CD14-positive monocyte (primary cell): ENCODE measurements around the gene KCNMA1. TPM values are rescaled to one million over a fixed set of nuclear protein-coding genes. Genes with fewer than 3 reads are reported as not detected.

Experiments used
- DNase-seq, 3 donors: peaks; one replicate each; pipeline ENCODE4 v3.0.0-alpha.2; 2011 to 2022
- H2AFZ ChIP-seq: 2 replicates; pipeline ENCODE4 v1.6.0; 2012; ENCODE audit warnings: mild to moderate bottlenecking, low read depth, low read length, inconsistent platforms; ENCODE audit not compliant: insufficient read depth, poor library complexity, severe bottlenecking
- H3K27ac ChIP-seq, 2 donors: 1 replicate in 1 of 2; 2 replicates in 1 of 2; pipeline ENCODE4 v1.5.1; 2012 to 2013; ENCODE audit warnings: low read length in 2 of 2, control low read depth in 1 of 2, inconsistent platforms in 1 of 2, low read depth in 1 of 2, mild to moderate bottlenecking in 1 of 2
- H3K27me3 ChIP-seq, 2 donors: one replicate each; pipeline versions ENCODE4 v1.6.0 to v1.6.1; 2011 to 2013; ENCODE audit warnings: low read length in 2 of 2; ENCODE audit not compliant: control insufficient read depth in 2 of 2, insufficient read depth in 2 of 2
- H3K36me3 ChIP-seq, 2 donors: replicated peaks in 1 of 2; 1 replicate in 1 of 2; 2 replicates in 1 of 2; pipeline versions ENCODE4 v1.5.1 to v1.6.1; 2012 to 2013; ENCODE audit warnings: low read length in 2 of 2, control low read depth in 1 of 2, inconsistent platforms in 1 of 2, mild to moderate bottlenecking in 1 of 2; ENCODE audit not compliant: insufficient read depth in 2 of 2, control insufficient read depth in 1 of 2
- H3K4me1 ChIP-seq, 2 donors: 1 replicate in 1 of 2; 2 replicates in 1 of 2; pipeline versions ENCODE4 v1.5.1 to v1.6.1; 2012 to 2013; ENCODE audit warnings: low read length in 2 of 2, control low read depth in 1 of 2, inconsistent platforms in 1 of 2, mild to moderate bottlenecking in 1 of 2, moderate library complexity in 1 of 2; ENCODE audit not compliant: insufficient read depth in 2 of 2, control insufficient read depth in 1 of 2
- H3K4me2 ChIP-seq: replicated peaks from 2 replicates; pipeline ENCODE3; 2012; ENCODE audit warnings: low read length, moderate library complexity, mild to moderate bottlenecking; ENCODE audit not compliant: poor library complexity, severe bottlenecking; ENCODE audit errors: extremely low read depth
- H3K4me3 ChIP-seq, 3 experiments: fragments of 200-600 bp in 1 of 3; sonication (generic) in 1 of 3; replicated peaks in 1 of 3; 1 replicate in 2 of 3; 2 replicates in 1 of 3; pipeline ENCODE4 v1.5.1; 2011 to 2013; ENCODE audit warnings: low read length in 3 of 3, mild to moderate bottlenecking in 3 of 3, control low read depth in 2 of 3, low read depth in 2 of 3, inconsistent platforms in 1 of 3, moderate library complexity in 1 of 3
- H3K79me2 ChIP-seq: 2 replicates; pipeline ENCODE4 v1.6.0; 2012; ENCODE audit warnings: mild to moderate bottlenecking, control low read depth, inconsistent platforms, low read length, moderate library complexity; ENCODE audit not compliant: insufficient read depth
- H3K9ac ChIP-seq: 2 replicates; pipeline ENCODE4 v1.6.0; 2017; ENCODE audit warnings: low read length, mild to moderate bottlenecking; ENCODE audit not compliant: insufficient read depth, poor library complexity, severe bottlenecking
- H3K9me3 ChIP-seq, 2 donors: replicated peaks in 1 of 2; 1 replicate in 1 of 2; 2 replicates in 1 of 2; pipeline versions ENCODE4 v1.5.1 to v1.6.1; 2012 to 2013; ENCODE audit warnings: low read length in 2 of 2, control low read depth in 1 of 2; ENCODE audit not compliant: control insufficient read depth in 1 of 2, insufficient read depth in 1 of 2
- H4K20me1 ChIP-seq: 2 replicates; pipeline ENCODE4 v1.6.0; 2012; ENCODE audit warnings: mild to moderate bottlenecking, low read length, control low read depth, moderate library complexity; ENCODE audit not compliant: insufficient read depth
- H3K27ac Mint-ChIP-seq, 7 donors: one replicate each; pipeline ENCODE4 v1.8.0; 2020; ENCODE audit warnings: mild to moderate bottlenecking in 7 of 7, mixed read lengths in 7 of 7, moderate library complexity in 6 of 7, inconsistent platforms in 2 of 7
- H3K27me3 Mint-ChIP-seq, 3 donors: one replicate each; pipeline ENCODE4 v1.8.0; 2021 to 2022; ENCODE audit warnings: low read depth in 3 of 3, mild to moderate bottlenecking in 3 of 3, mixed read lengths in 3 of 3, moderate library complexity in 3 of 3, inconsistent platforms in 1 of 3
- H3K36me3 Mint-ChIP-seq, 2 donors: one replicate each; pipeline ENCODE4 v1.8.0; 2020; ENCODE audit warnings: mixed read lengths in 2 of 2, inconsistent platforms in 1 of 2, mild to moderate bottlenecking in 1 of 2
- H3K4me1 Mint-ChIP-seq: one replicate; pipeline ENCODE4 v1.8.0; 2020; ENCODE audit warnings: mild to moderate bottlenecking, mixed read lengths
- H3K4me3 Mint-ChIP-seq, 2 donors: one replicate each; pipeline ENCODE4 v1.8.0; 2020; ENCODE audit warnings: mild to moderate bottlenecking in 2 of 2, mixed read lengths in 2 of 2, moderate library complexity in 1 of 2
- H3K9me3 Mint-ChIP-seq, 7 donors: one replicate each; pipeline ENCODE4 v1.8.0; 2020 to 2022; ENCODE audit warnings: mixed read lengths in 7 of 7, mild to moderate bottlenecking in 6 of 7, moderate library complexity in 6 of 7, inconsistent platforms in 2 of 7
- CTCF ChIP-seq: fragments of 200-600 bp; IDR thresholded peaks from one replicate; pipeline ENCODE4 v1.8.0; 2022; ENCODE audit warnings: antibody characterized with exemption, mild to moderate bottlenecking
- WGBS: methylation state at CpG from one replicate; pipeline ENCODE4 v1.1.5; 2013; ENCODE audit warnings: missing lambda C conversion rate; ENCODE audit not compliant: insufficient coverage; 5-methylcytosine and 5-hydroxymethylcytosine counted together
- intact Hi-C, 2 donors: fragments of 100-400 bp; cut with micrococcal nuclease; formaldehyde crosslinking; loops; one replicate each; pipeline versions ENCODE4 v1.15.0 to v1.15.1; 2023
- polyA plus RNA-seq, 3 donors: library from polyadenylated mRNA; depleted of rRNA in 1 of 3; unstranded in 2 of 3; stranded (reverse) in 1 of 3; fragments of 300-500 nt in 2 of 3; fragments of >200 nt in 1 of 3; fragmentation: Illumina TruSeq in 2 of 3; gene quantifications; 1 replicate in 2 of 3; 2 replicates in 1 of 3; pipeline ENCODE4 v1.2.3, GENCODE V29; 2012 to 2021

KCNMA1 gene
- polyA plus RNA-seq, 3 donors = 0.11 to 1.0 TPM; not detected in 1

GRCh38 chr10:77560471-77560870 lies 77.1 kb downstream of the KCNMA1 start:
- no peak for DNase-seq
- no peak for TF ChIP-seq CTCF
- Histone ChIP-seq H3K4me1 (peaks cover 0 to 17% of the 10 kb centered on the region in 2 donors), H3K9ac (no peak overlapping the region), H3K9me3 (no peaks in the 10 kb centered on the region), H3K27me3 (no peaks in the 10 kb centered on the region), H3K4me2 (no peak overlapping the region), H4K20me1 (no peaks in the 10 kb centered on the region), H3K27ac (no peak overlapping the region), H2AFZ (no peak overlapping the region), H3K79me2 (no peaks in the 10 kb centered on the region), H3K4me3 (no peak overlapping the region), H3K36me3 (no peaks in the 10 kb centered on the region)
- no peaks in the 10 kb centered on the region for H3K36me3 Mint-ChIP-seq
- WGBS = 100% methylated on average over 1 of the region's 1 CpG
- H3K4me3 Mint-ChIP-seq = no peak overlapping the region
- no peak overlapping the region for H3K27ac Mint-ChIP-seq
- H3K9me3 Mint-ChIP-seq = peaks cover 0 to 2% (median 0%) of the 10 kb centered on the region in 7 donors
- intact Hi-C loops = no loop called here
- H3K27me3 Mint-ChIP-seq = peaks cover 0 to 32% (median 19%) of the 10 kb centered on the region in 3 donors
- peaks cover 19% of the 10 kb centered on the region for H3K4me1 Mint-ChIP-seq

- no peak overlapping the region for H3K4me3 Mint-ChIP-seq
- no peaks in the 10 kb centered on the region for H3K79me2 ChIP-seq
- H3K9ac ChIP-seq = no peak overlapping the region
- no peaks in the 10 kb centered on the region for H3K36me3 ChIP-seq
- H3K9me3 ChIP-seq = no peaks in the 10 kb centered on the region
- H3K27ac Mint-ChIP-seq = no peak overlapping the region
- no peaks in the 10 kb centered on the region for H4K20me1 ChIP-seq
- H3K36me3 Mint-ChIP-seq = no peaks in the 10 kb centered on the region
- no peak for DNase-seq
- no CpG with 5 or more reads among the region's 3 CpGs for WGBS
- peaks cover 0 to 21% of the 10 kb centered on the region in 2 donors for H3K4me1 ChIP-seq
- no peak for TF ChIP-seq CTCF
- no peak overlapping the region for H3K27ac ChIP-seq
- intact Hi-C loops = no loop called here
- peaks cover 0 to 2% (median 0%) of the 10 kb centered on the region in 7 donors for H3K9me3 Mint-ChIP-seq
- H3K27me3 ChIP-seq = no peaks in the 10 kb centered on the region
- H3K4me1 Mint-ChIP-seq = peaks cover 24% of the 10 kb centered on the region
- no peak overlapping the region for H3K4me2 ChIP-seq
- H2AFZ ChIP-seq = no peak overlapping the region
- no peak overlapping the region for H3K4me3 ChIP-seq
- H3K27me3 Mint-ChIP-seq = peaks cover 0 to 27% (median 17%) of the 10 kb centered on the region in 3 donors
Measured at GRCh38 chr10:77560052-77560451, 77.6 kb downstream of the KCNMA1 start.
